H1 (cell line): ENCODE data around the gene FMO3. TPM values are rescaled to one million over a fixed set of nuclear protein-coding genes. Genes with fewer than 3 reads are reported as not detected.

Experiments used
- CHD7 ChIP-seq: fragments of 300-600 bp; sonication (generic); IDR thresholded peaks from 2 replicates; pipeline ENCODE4 v1.7.1; 2012; ENCODE audit warnings: low read length, moderate library complexity, mild to moderate bottlenecking, inconsistent platforms; ENCODE audit not compliant: insufficient replicate concordance
- FOSL1 ChIP-seq: IDR thresholded peaks from 2 replicates; pipeline ENCODE4 v1.6.1; 2011; ENCODE audit warnings: mild to moderate bottlenecking, low read depth, low read length, moderate library complexity; ENCODE audit not compliant: insufficient read depth
- HDAC2 ChIP-seq, 2 experiments: fragments of 300-600 bp in 1 of 2; sonication (generic) in 1 of 2; IDR thresholded peaks; 2 replicates each; pipeline ENCODE4 v1.6.1; 2011 to 2012; ENCODE audit warnings: low read depth in 2 of 2, low read length in 2 of 2, mild to moderate bottlenecking in 2 of 2, moderate library complexity in 2 of 2, borderline replicate concordance in 1 of 2, inconsistent platforms in 1 of 2
- NANOG ChIP-seq: IDR thresholded peaks from 2 replicates; pipeline ENCODE4 v1.6.1; 2011; ENCODE audit warnings: low read length, low read depth, mild to moderate bottlenecking, inconsistent platforms; ENCODE audit not compliant: insufficient read depth, poor library complexity, severe bottlenecking
- polyA plus RNA-seq, 7 experiments: library from polyadenylated mRNA; depleted of rRNA in 3 of 7; stranded (reverse) in 5 of 7; unstranded in 2 of 7; fragments of >200 nt in 5 of 7; fragments of 200-250 nt in 2 of 7; gene quantifications; 1 replicate in 5 of 7; 2 replicates in 1 of 7; 4 replicates in 1 of 7; pipeline versions ENCODE4 v1.2.1 to v1.2.3, GENCODE V29; 2011 to 2013; ENCODE audit warnings: missing spikeins in 2 of 7, mixed read lengths in 2 of 7
- total RNA-seq: library from RNA; stranded (reverse); fragmentation: NEBNext Ultra II Directional; extraction: Animal tissue kit (Norgen Biotek cat#: 25700); gene quantifications from 2 replicates; pipeline ENCODE4 v1.2.1, GENCODE V29; 2021

Gene FMO3
- total and polyA plus RNA-seq, 2 of the 8 experiments (the other 6 are each of a cell fraction or from before 2014, with no cell fraction given), result not detected

- TF ChIP-seq CHD7 (no peak), HDAC2 (IDR thresholded peaks at IDR 0.05; ENCODE audit: borderline replicate concordance in 1 of 2, low read depth in 2 of 2, low read length in 2 of 2) (no peak), FOSL1 (no peak), NANOG (no peak)
These were observed 37.7 kb upstream of the FMO3 start (continued) for GRCh38 chr1:171052977-171053376.
